ENCODE data around the gene PER1. TPM values are rescaled to one million over a fixed set of nuclear protein-coding genes. Genes with fewer than 3 reads are reported as not detected.

The PER1 gene
- total and polyA plus RNA-seq, 9 of the 15 experiments (the other 6 are each of a cell fraction or from before 2014, with no cell fraction given) = 0.13 to 26.0 (median 3.4) TPM

- TF ChIP-seq FOXM1 (IDR thresholded peaks at IDR 0.05; ENCODE audit: low read depth) (no peak), FOXM1 (CRISPR knock-in tag; IDR thresholded peaks at IDR 0.05; ENCODE audit: low read depth) (no peak), KLF13 (tag; IDR thresholded peaks at IDR 0.05; ENCODE audit: borderline replicate concordance, low read depth) (no peak), SUPT5H (IDR thresholded peaks at IDR 0.05) (peak; percentile 77; the same call in 1 of the 2 replicates), CGGBP1 (CRISPR knock-in tag; IDR thresholded peaks at IDR 0.05) (no peak)
Measured at GRCh38 chr17:8155996-8156245, 3.7 kb upstream of the PER1 start (continued).

GRCh38 chr17:8155231-8155995, 3.2 kb upstream of the PER1 start:
- intact Hi-C loops (cut with micrococcal nuclease) (no loop called here), in situ Hi-C loops (cut with MboI) (no loop called here)
- Histone ChIP-seq H4K20me1 (replicated peaks; ENCODE audit: control insufficient read depth, insufficient read depth, low read length) (0 out of 2 replicates have a peak, but pooled peaks cover 4% of the 10 kb centered on the region), H3K9me1 (ENCODE audit: control insufficient read depth, insufficient read depth, low read length) (no peaks in the 10 kb centered on the region), H3K4me1 (replicated peaks in 1 of 2; ENCODE audit: control insufficient read depth in 2 of 2, insufficient read depth in 2 of 2, low read length in 2 of 2) (peaks cover 35 to 72% of the 10 kb centered on the region in 2 experiments), H3K9me3 (replicated peaks; ENCODE audit: control insufficient read depth, insufficient read depth, low read depth, low read length) (no peaks in the 10 kb centered on the region), H3K27ac (ENCODE audit: extremely low read depth, low read depth, low read length) (peak overlapping the region; percentile 94), H3K4me2 (ENCODE audit: insufficient read depth, low read length) (peak overlapping the region; percentile 90), H3K27me3 (ENCODE audit: control insufficient read depth in 2 of 2, insufficient read depth in 2 of 2, low read length in 2 of 2) (no peaks in the 10 kb centered on the region), H2AFZ (ENCODE audit: low read depth, low read length) (no peak overlapping the region), H3K36me3 (ENCODE audit: control insufficient read depth, insufficient read depth, low read length) (peaks cover 15% of the 10 kb centered on the region; the same call in 2 of the 3 replicates), H3K79me2 (ENCODE audit: control insufficient read depth, insufficient read depth, low read length) (peaks cover 50% of the 10 kb centered on the region), H3K9ac (ENCODE audit: insufficient read depth in 1 of 2, low read depth in 2 of 2, low read length in 2 of 2) (peak overlapping the region; percentile 73 to 95), H3K4me3 (peak overlapping the region; percentile 52)
- WGBS (ENCODE audit: insufficient coverage, low coverage, missing lambda C conversion rate) = 34% methylated on average over 11 of the region's 14 CpGs
- TF ChIP-seq NONO (IDR thresholded peaks at IDR 0.05; ENCODE audit: low read depth in 2 of 2, low read length in 1 of 2) = no peak
- no peak for TF ChIP-seq GABPB1 (CRISPR knock-in tag; IDR thresholded peaks at IDR 0.05)
- 0 out of 2 replicates have a peak, but pooled peaks have one; percentile 27 for TF ChIP-seq SPI1 (IDR thresholded peaks at IDR 0.05; ENCODE audit: borderline replicate concordance, low read depth, low read length)
- no peak for TF ChIP-seq E2F3 (CRISPR knock-in tag; IDR thresholded peaks at IDR 0.05)
- no peak for TF ChIP-seq C11orf30 (IDR thresholded peaks at IDR 0.05; ENCODE audit: low read depth)
- no peak for TF ChIP-seq EP300 (IDR thresholded peaks at IDR 0.05; ENCODE audit: low read length)
- no peak for TF ChIP-seq BCOR (IDR thresholded peaks at IDR 0.05)
- TF ChIP-seq ZBTB7A (IDR thresholded peaks at IDR 0.05; ENCODE audit: borderline replicate concordance, control insufficient read depth, low read depth, low read length) = 0 out of 2 replicates have a peak, but pooled peaks have one; percentile 4
- no peak for TF ChIP-seq TBP (optimal IDR thresholded peaks at IDR 0.05; ENCODE audit: low read depth, low read length)
- TF ChIP-seq ZNF140 (CRISPR knock-in tag; IDR thresholded peaks at IDR 0.05) = no peak
- FAIRE-seq (no peak), DNase-seq (ENCODE audit: extremely low read depth in 1 of 4, low spot score in 3 of 4) (no peak), ATAC-seq (no peak)
- ChIA-PET CTCF (ENCODE audit: low intra/inter-chr PET ratio) (no interaction called here), POLR2A (interaction anchor here (0.6 to 8.6 kb wide), 7 partner anchors 9 to 873 kb away, joined by 3 to 105 read pairs (median 3); partner anchors contain the start of gene AURKB)
- TSS peak; percentile 27 for BruUV-seq (replicated peaks)

Measured in K562 (cell line).